GM21786 (cell line): ENCODE data around the gene PAQR7.
"Not testable (repeated sequence)": the region's sequence is repeated elsewhere in the genome, so short reads cannot be mapped to it uniquely, and the experiment has no call there.

Experiments
- ATAC-seq: cut with Tn5 transposase; IDR thresholded peaks from one replicate; pipeline ENCODE4 v1.9.1; 2021; ENCODE audit not compliant: unreplicated experiment

The PAQR7 gene

GRCh38 chr1:25848531-25848930, 27.0 kb downstream of the PAQR7 start:
- ATAC-seq, result no peak

GRCh38 chr1:25847929-25848328, 27.6 kb downstream of the PAQR7 start:
- no peak for ATAC-seq

- no peak for ATAC-seq
These were observed 29.8 kb downstream of the PAQR7 start for GRCh38 chr1:25845664-25846063.

- no peak for ATAC-seq
These were observed 30.8 kb downstream of the PAQR7 start for GRCh38 chr1:25844536-25845337.

GRCh38 chr1:25843483-25843882, 32.0 kb downstream of the PAQR7 start:
- ATAC-seq, result no peak

GRCh38 chr1:25839808-25840207, 35.7 kb downstream of the PAQR7 start:
- not testable (repeated sequence) for ATAC-seq

GRCh38 chr1:25837262-25837875, 38.1 kb downstream of the PAQR7 start:
- ATAC-seq, result no peak

- ATAC-seq, result no peak
These were observed 38.8 kb downstream of the PAQR7 start for GRCh38 chr1:25836695-25837094.

GRCh38 chr1:25834894-25835293, 40.6 kb downstream of the PAQR7 start:
- no peak for ATAC-seq

GRCh38 chr1:25833158-25833557, 42.4 kb downstream of the PAQR7 start:
- no peak for ATAC-seq

GRCh38 chr1:25832336-25833037, 43.0 kb downstream of the PAQR7 start:
- no peak for ATAC-seq

- ATAC-seq, result no peak
These were observed 43.8 kb downstream of the PAQR7 start for GRCh38 chr1:25831569-25832196.

GRCh38 chr1:25829046-25829445, 46.5 kb downstream of the PAQR7 start:
- no peak for ATAC-seq

GRCh38 chr1:25828491-25828890, 47.0 kb downstream of the PAQR7 start:
- no peak for ATAC-seq

GRCh38 chr1:25826571-25826970, 48.9 kb downstream of the PAQR7 start:
- ATAC-seq, result no peak

GRCh38 chr1:25825605-25826004, 49.9 kb downstream of the PAQR7 start:
- ATAC-seq, result no peak

- ATAC-seq, result no peak
These were observed 53.8 kb downstream of the PAQR7 start for GRCh38 chr1:25821630-25822091.

GRCh38 chr1:25821112-25821476, 54.4 kb downstream of the PAQR7 start:
- no peak for ATAC-seq

GRCh38 chr1:25820247-25821111, 55.0 kb downstream of the PAQR7 start:
- ATAC-seq, result peak; percentile 47

- ATAC-seq, result peak; percentile 74
These were observed 55.8 kb downstream of the PAQR7 start, which contains the start of gene MTFR1L for GRCh38 chr1:25819491-25820246. Gene MTFR1L, plus strand, starts transcription at chr1:25819954. Its CDS starts 3,151 bp downstream, at chr1:25823105.
